GM12878 (cell line): ENCODE data around the gene SMG9.

Experiments
- CHD2 ChIP-seq: IDR thresholded peaks from 2 replicates; pipeline ENCODE4 v1.6.1; 2011; ENCODE audit warnings: low read depth, low read length, improper control_type of control experiment, borderline replicate concordance
- CHD4 ChIP-seq: fragments of 200-600 bp; sonication (generic); IDR thresholded peaks from 2 replicates; pipeline ENCODE4 v1.6.1; 2016; ENCODE audit warnings: mild to moderate bottlenecking
- CREM ChIP-seq: IDR thresholded peaks from 2 replicates; pipeline ENCODE4 v1.6.1; 2014; ENCODE audit warnings: antibody characterized with exemption, low read depth
- EP300 ChIP-seq, 2 experiments: fragments of 150-350 bp in 1 of 2; IDR thresholded peaks; 2 replicates each; pipeline ENCODE4 v1.6.1; 2011 to 2012; ENCODE audit warnings: low read depth in 2 of 2, low read length in 2 of 2, borderline replicate concordance in 1 of 2, improper control_type of control experiment in 1 of 2, inconsistent platforms in 1 of 2; ENCODE audit not compliant: control insufficient read depth in 1 of 2
- POLR2AphosphoS5 ChIP-seq: IDR thresholded peaks from 2 replicates; pipeline ENCODE4 v1.6.1; 2011; ENCODE audit warnings: mild to moderate bottlenecking, low read length, inconsistent platforms
- RBBP5 ChIP-seq: fragments of 200-600 bp; sonication (generic); conservative IDR thresholded peaks from 2 replicates; pipeline ENCODE4 v1.6.1; 2016
- SIN3A ChIP-seq: IDR thresholded peaks from 2 replicates; pipeline ENCODE4 v1.6.1; 2012; ENCODE audit warnings: low read depth, low read length, improper control_type of control experiment
- TAF1 ChIP-seq: IDR thresholded peaks from 2 replicates; pipeline ENCODE4 v1.6.1; 2011; ENCODE audit warnings: mild to moderate bottlenecking, low read depth, low read length, borderline replicate concordance
- TCF12 ChIP-seq: IDR thresholded peaks from 2 replicates; pipeline ENCODE4 v1.6.1; 2011; ENCODE audit warnings: low read depth, mild to moderate bottlenecking, low read length
- YY1 ChIP-seq: IDR thresholded peaks from 2 replicates; pipeline ENCODE4 v1.6.1; 2011; ENCODE audit warnings: low read depth, mild to moderate bottlenecking, low read length
- TF ChIP-seq, protein P1 (sequence below), 3 experiments: IDR thresholded peaks in 2 of 3; conservative IDR thresholded peaks in 1 of 3; 2 replicates each; pipeline ENCODE4 v1.5.1; 2011; ENCODE audit warnings: low read depth in 3 of 3, low read length in 3 of 3, mild to moderate bottlenecking in 3 of 3, control low read depth in 2 of 3, moderate library complexity in 2 of 3, inconsistent platforms in 1 of 3, mixed read lengths in 1 of 3; ENCODE audit not compliant: control insufficient read depth in 2 of 3, insufficient read depth in 1 of 3; ENCODE audit errors: extremely low read depth in 1 of 3
- TF ChIP-seq, protein P2 (sequence below): IDR thresholded peaks from 2 replicates; pipeline ENCODE4 v1.6.1; 2012; ENCODE audit warnings: low read depth, low read length, improper control_type of control experiment

DNA sequence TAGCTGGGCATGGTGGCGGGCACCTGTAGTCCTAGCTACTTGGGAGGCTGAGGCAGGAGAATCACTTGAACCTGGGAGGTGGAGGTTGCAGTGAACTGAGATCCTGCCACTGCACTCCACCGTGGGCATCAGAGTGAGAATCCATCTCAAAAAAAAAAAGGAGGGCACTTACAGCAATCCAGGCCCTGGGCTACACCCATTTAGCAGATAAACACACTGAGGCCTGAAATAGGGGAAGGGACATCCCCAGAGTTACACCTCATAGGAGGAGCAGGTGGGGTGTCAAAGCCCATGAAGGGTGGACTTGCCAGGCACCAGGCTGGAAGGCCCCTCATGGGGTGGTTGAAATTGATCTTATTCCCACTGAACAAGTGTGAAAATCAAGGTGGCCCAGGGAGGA is 70.9 kb downstream of the SMG9 start:
- no peak for TF ChIP-seq POLR2AphosphoS5
- no peak for TF ChIP-seq SIN3A
- no peak for TF ChIP-seq CHD4
- TF ChIP-seq CREM, result no peak
- no peak for TF ChIP-seq TCF12
- no peak for TF ChIP-seq YY1
- no peak for TF ChIP-seq TAF1
- TF ChIP-seq, protein P1, sequence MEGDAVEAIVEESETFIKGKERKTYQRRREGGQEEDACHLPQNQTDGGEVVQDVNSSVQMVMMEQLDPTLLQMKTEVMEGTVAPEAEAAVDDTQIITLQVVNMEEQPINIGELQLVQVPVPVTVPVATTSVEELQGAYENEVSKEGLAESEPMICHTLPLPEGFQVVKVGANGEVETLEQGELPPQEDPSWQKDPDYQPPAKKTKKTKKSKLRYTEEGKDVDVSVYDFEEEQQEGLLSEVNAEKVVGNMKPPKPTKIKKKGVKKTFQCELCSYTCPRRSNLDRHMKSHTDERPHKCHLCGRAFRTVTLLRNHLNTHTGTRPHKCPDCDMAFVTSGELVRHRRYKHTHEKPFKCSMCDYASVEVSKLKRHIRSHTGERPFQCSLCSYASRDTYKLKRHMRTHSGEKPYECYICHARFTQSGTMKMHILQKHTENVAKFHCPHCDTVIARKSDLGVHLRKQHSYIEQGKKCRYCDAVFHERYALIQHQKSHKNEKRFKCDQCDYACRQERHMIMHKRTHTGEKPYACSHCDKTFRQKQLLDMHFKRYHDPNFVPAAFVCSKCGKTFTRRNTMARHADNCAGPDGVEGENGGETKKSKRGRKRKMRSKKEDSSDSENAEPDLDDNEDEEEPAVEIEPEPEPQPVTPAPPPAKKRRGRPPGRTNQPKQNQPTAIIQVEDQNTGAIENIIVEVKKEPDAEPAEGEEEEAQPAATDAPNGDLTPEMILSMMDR (IDR thresholded peaks at IDR 0.05 in 2 of 3, conservative IDR thresholded peaks at IDR 0.05 in 1 of 3; ENCODE audit: control insufficient read depth in 2 of 3, extremely low read depth in 1 of 3, insufficient read depth in 1 of 3, low read depth in 3 of 3, low read length in 3 of 3), result no peak
- TF ChIP-seq, protein P2, sequence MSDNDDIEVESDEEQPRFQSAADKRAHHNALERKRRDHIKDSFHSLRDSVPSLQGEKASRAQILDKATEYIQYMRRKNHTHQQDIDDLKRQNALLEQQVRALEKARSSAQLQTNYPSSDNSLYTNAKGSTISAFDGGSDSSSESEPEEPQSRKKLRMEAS, result no peak
- no peak for TF ChIP-seq EP300 (IDR thresholded peaks at IDR 0.05; ENCODE audit: borderline replicate concordance in 1 of 2, control insufficient read depth in 1 of 2, low read depth in 2 of 2, low read length in 2 of 2)
- TF ChIP-seq RBBP5, result no peak
- TF ChIP-seq CHD2, result no peak
